GM12878 (cell line): Measurements from ENCODE around the gene PNLIP. TPM values are rescaled to one million over a fixed set of nuclear protein-coding genes. Genes with fewer than 3 reads are reported as not detected.

ENCODE experiments used
- ATAC-seq: fragments of 200-7000 bp; cut with Tn5 transposase; 3 replicates; pipeline ENCODE4 v1.9.1; 2020; ENCODE audit warnings: mild to moderate bottlenecking, moderate library complexity
- Bru-seq: library from RNA; stranded (reverse); fragments of 400-500 nt; gene quantifications from one replicate; lab custom pipeline; 2021; lab: Mats Ljungman, UMichigan
- BruChase-seq, 2 experiments: library from RNA; stranded (reverse); fragments of 400-500 nt; gene quantifications; one replicate each; lab custom pipeline; 2021; lab: Mats Ljungman, UMichigan
- BruUV-seq: library from RNA; stranded (reverse); fragments of 400-500 nt; replicated peaks from 2 replicates; lab custom pipeline; 2021; lab: Mats Ljungman, UMichigan
- CTCF ChIA-PET: fragments of 300-600 bp; sonication (Branson Sonifier 250); formaldehyde crosslinking; extraction: SDS; loops from one replicate; lab custom pipeline; 2021; ENCODE audit warnings: inconsistent platforms; lab: Yijun Ruan, JAX
- POLR2A ChIA-PET: fragments of 350-600 bp; formaldehyde crosslinking; extraction: SDS; loops from one replicate; lab custom pipeline; 2021; ENCODE audit warnings: inconsistent platforms; lab: Charles Lee
- RAD21 ChIA-PET: fragments of 300-600 bp; sonication (Branson Sonifier 250); formaldehyde crosslinking; loops from one replicate; lab custom pipeline; 2023; ENCODE audit warnings: antibody characterized with exemption; ENCODE audit not compliant: unreplicated experiment; lab: Charles Lee
- SMC1A ChIA-PET: fragments of 300-600 bp; sonication (Branson Sonifier 250); formaldehyde crosslinking; loops from one replicate; lab custom pipeline; 2023; ENCODE audit not compliant: unreplicated experiment, uncharacterized antibody; lab: Charles Lee
- DNase-seq: peaks from one replicate; pipeline ENCODE4 v3.0.0-alpha.2; 2011; ENCODE audit warnings: low read depth, low spot score
- FAIRE-seq: peaks from 3 replicates; lab custom pipeline; 2011; peaks lifted over from hg19 to GRCh38; lab: Jason Lieb, UNC
- H2AFZ ChIP-seq: 2 replicates; pipeline ENCODE4 v1.6.0; 2011; ENCODE audit warnings: low read depth, low read length, control low read depth; ENCODE audit not compliant: control insufficient read depth
- H3K27ac ChIP-seq: 2 replicates; pipeline ENCODE4 v1.5.1; 2011; ENCODE audit warnings: control low read depth; ENCODE audit not compliant: control insufficient read depth, insufficient read depth
- H3K27me3 ChIP-seq, 2 experiments: replicated peaks in 1 of 2; 2 replicates each; pipeline versions ENCODE4 v1.6.0 to v1.6.1; 2011; ENCODE audit warnings: low read length in 1 of 2; ENCODE audit not compliant: control insufficient read depth in 2 of 2, insufficient read depth in 2 of 2
- H3K36me3 ChIP-seq, 2 experiments: 2 replicates each; pipeline ENCODE4 v1.5.1; 2011; ENCODE audit warnings: low read length in 1 of 2; ENCODE audit not compliant: control insufficient read depth in 2 of 2, insufficient read depth in 2 of 2
- H3K4me1 ChIP-seq: 2 replicates; pipeline ENCODE4 v1.6.1; 2011; ENCODE audit warnings: mild to moderate bottlenecking, low read length, moderate library complexity, mixed read lengths; ENCODE audit not compliant: control insufficient read depth, insufficient read depth
- H3K4me2 ChIP-seq: 2 replicates; pipeline ENCODE4 v1.6.0; 2011; ENCODE audit warnings: control low read depth; ENCODE audit not compliant: control insufficient read depth, insufficient read depth
- H3K4me3 ChIP-seq: fragments of 200-600 bp; sonication (generic); 2 replicates; pipeline ENCODE4 v1.5.1; 2016
- H3K79me2 ChIP-seq: 2 replicates; pipeline ENCODE4 v1.6.0; 2011; ENCODE audit warnings: low read length; ENCODE audit not compliant: control insufficient read depth, insufficient read depth
- H3K9ac ChIP-seq: 2 replicates; pipeline ENCODE4 v1.8.0; 2011; ENCODE audit warnings: low read length, control low read depth, mixed read lengths; ENCODE audit not compliant: control insufficient read depth, insufficient read depth
- H3K9me3 ChIP-seq: replicated peaks from 3 replicates; pipeline ENCODE4 v1.5.1; 2011; ENCODE audit warnings: mild to moderate bottlenecking, low read length; ENCODE audit not compliant: control insufficient read depth, insufficient read depth
- H4K20me1 ChIP-seq: 2 replicates; pipeline ENCODE4 v1.6.0; 2011; ENCODE audit not compliant: control insufficient read depth, insufficient read depth
- SMC3 ChIP-seq: IDR thresholded peaks from 2 replicates; pipeline ENCODE4 v1.6.1; 2011; ENCODE audit warnings: low read length, improper control_type of control experiment, borderline replicate concordance
- SP1 ChIP-seq: IDR thresholded peaks from one replicate; pipeline ENCODE4 v1.6.1; 2011; ENCODE audit warnings: low read depth, low read length
- STAT1 ChIP-seq: fragments of 450-650 bp; conservative IDR thresholded peaks from 2 replicates; pipeline ENCODE4 v1.6.1; 2014; ENCODE audit warnings: antibody characterized with exemption, mild to moderate bottlenecking
- ZNF207 ChIP-seq: fragments of 450-650 bp; IDR thresholded peaks from 2 replicates; pipeline ENCODE4 v1.6.1; 2014; ENCODE audit warnings: antibody characterized with exemption, mild to moderate bottlenecking, borderline replicate concordance
- ZNF384 ChIP-seq: IDR thresholded peaks from 2 replicates; pipeline ENCODE4 v1.6.1; 2012; ENCODE audit warnings: low read depth, mild to moderate bottlenecking, low read length, improper control_type of control experiment, borderline replicate concordance
- WGBS: methylation state at CpG from one replicate; pipeline ENCODE4 v1.1.6; 2016; ENCODE audit warnings: low lambda C conversion rate; ENCODE audit not compliant: insufficient replicate concordance, insufficient coverage; ENCODE audit errors: missing lambda C conversion rate; 5-methylcytosine and 5-hydroxymethylcytosine counted together
- in situ Hi-C: fragments of 300-500 bp; cut with MboI; formaldehyde crosslinking; loops from 9 replicates; pipeline ENCODE4 v1.14.3; 2018; ENCODE audit warnings: mixed read lengths
- intact Hi-C: fragments of 100-400 bp; cut with micrococcal nuclease; formaldehyde crosslinking; loops from one replicate; pipeline ENCODE4 v1.14.2; 2022; ENCODE audit not compliant: unreplicated experiment
- long read RNA-seq, 2 experiments: library from polyadenylated mRNA; unstranded; transcript quantifications; one replicate each; pipeline ENCODE4 v2.0.0, GENCODE V29; 2019 to 2020
- polyA minus RNA-seq, 3 experiments: library from RNA; depleted of rRNA, polyadenylated mRNA; stranded (reverse); fragments of >200 nt; gene quantifications; 2 replicates each; pipeline ENCODE4 v1.2.3, GENCODE V29; 2011
- polyA plus RNA-seq, 11 experiments: library from polyadenylated mRNA; depleted of rRNA in 4 of 11; unstranded in 6 of 11; stranded (reverse) in 5 of 11; fragments of >200 nt; fragmentation: Nextera tagmentation in 4 of 11; fragmentation: Illumina TruSeq in 1 of 11; extraction: Ambion mirVana in 4 of 11; extraction: Trizol in 1 of 11; gene quantifications; 1 replicate in 1 of 11; 2 replicates in 10 of 11; pipeline versions ENCODE4 v1.2.1 to v1.2.3, GENCODE V29; 2011 to 2016; ENCODE audit warnings: inconsistent platforms in 2 of 11, missing spikeins in 2 of 11, low read depth in 1 of 11
- total RNA-seq, 4 experiments: library from RNA; depleted of rRNA in 3 of 4; stranded (reverse); fragments of >200 nt in 3 of 4; fragmentation: Illumina TruSeq in 1 of 4; extraction: Trizol in 1 of 4; gene quantifications; 2 replicates each; pipeline versions ENCODE4 v1.2.1 to v1.2.3, GENCODE V29; 2013 to 2021
- TF ChIP-seq, protein P1 (sequence below): fragments of 450-650 bp; conservative IDR thresholded peaks from 2 replicates; pipeline ENCODE4 v1.6.1; 2017; ENCODE audit warnings: mild to moderate bottlenecking, moderate library complexity
- TF ChIP-seq, protein P2 (sequence below), 3 experiments: IDR thresholded peaks in 2 of 3; conservative IDR thresholded peaks in 1 of 3; 2 replicates each; pipeline ENCODE4 v1.5.1; 2011; ENCODE audit warnings: low read depth in 3 of 3, low read length in 3 of 3, mild to moderate bottlenecking in 3 of 3, control low read depth in 2 of 3, moderate library complexity in 2 of 3, inconsistent platforms in 1 of 3, mixed read lengths in 1 of 3; ENCODE audit not compliant: control insufficient read depth in 2 of 3, insufficient read depth in 1 of 3; ENCODE audit errors: extremely low read depth in 1 of 3
- TF ChIP-seq, protein P3 (sequence below): fragments of 450-650 bp; IDR thresholded peaks from 2 replicates; pipeline ENCODE4 v1.6.1; 2017; ENCODE audit warnings: mild to moderate bottlenecking, low read depth, inconsistent platforms; ENCODE audit not compliant: poor library complexity, severe bottlenecking

Gene PNLIP
- total RNA-seq (2013; cell fraction: nucleolus; rRNA removed) = not detected in 2 replicates
- total RNA-seq (2014; rRNA removed) = not detected in 2 replicates
- total RNA-seq (2014; rRNA removed; fragmentation: Illumina TruSeq; extraction: Trizol) = not detected in 2 replicates
- 1.1 and 2.4 TPM in 2 replicates for total RNA-seq (2021)
- not detected for polyA plus RNA-seq (2011; ENCODE audit: low read depth)
- polyA plus RNA-seq (2011; rRNA removed) = not detected in 2 replicates
- polyA plus RNA-seq (2011; cell fraction: cytosol; rRNA removed) = not detected in 2 replicates
- not detected in 2 replicates for polyA plus RNA-seq (2011; cell fraction: nucleus; rRNA removed)
- polyA plus RNA-seq (2012) = not detected in 2 replicates
- polyA plus RNA-seq (2014; fragmentation: Illumina TruSeq; extraction: Trizol) = not detected in 2 replicates
- not detected for polyA plus RNA-seq (2014; fragmentation: Nextera tagmentation; extraction: Ambion mirVana)
- polyA plus RNA-seq (2014; rRNA removed) = not detected in 2 replicates
- not detected for polyA plus RNA-seq (2016; fragmentation: Nextera tagmentation; extraction: Ambion mirVana)
- polyA minus RNA-seq (2011; rRNA and poly(A)+ RNA removed) = not detected in 2 replicates
- polyA minus RNA-seq (2011; cell fraction: cytosol; rRNA and poly(A)+ RNA removed) = not detected in 2 replicates
- polyA minus RNA-seq (2011; cell fraction: nucleus; rRNA and poly(A)+ RNA removed) = not detected in 2 replicates
- Bru-seq, nascent RNA = not detected
- BruChase-seq, experiment 1, labeled RNA remaining after a 6-hour chase = not detected
- BruChase-seq, experiment 2, labeled RNA remaining after a 2-hour chase = not detected
- long read RNA-seq, experiment 1 = 0 reads
- long read RNA-seq, experiment 2 = 0 reads

DNA sequence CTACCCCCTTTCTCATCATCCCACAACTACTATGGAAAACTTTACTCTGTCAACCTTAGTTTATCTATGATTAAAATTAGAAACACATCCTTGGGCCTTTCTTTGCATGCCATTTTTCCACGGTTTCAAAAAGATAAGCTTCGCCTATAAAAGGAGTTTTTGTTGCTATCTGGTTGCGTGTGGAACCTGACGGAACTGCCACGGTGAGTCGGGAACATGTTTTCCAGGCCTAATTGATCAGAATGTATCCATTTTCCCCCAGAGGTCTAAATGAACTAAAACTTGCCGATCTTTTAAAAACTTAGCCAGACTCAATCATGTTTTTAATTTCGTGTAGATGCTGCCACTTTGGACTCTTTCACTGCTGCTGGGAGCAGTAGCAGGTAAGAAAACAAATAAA is at the start of gene PNLIP:
PNLIP (plus strand) TSS at position 176 of the 400 bp plus-strand sequence; CDS start at position 338, 162 bp downstream.
- Histone ChIP-seq H3K27me3 (no peaks in the 10 kb centered on the region), H3K9ac (no peak within 1 kb of the TSS), H3K27ac (no peak within 1 kb of the TSS), H4K20me1 (no peaks in the 10 kb centered on the region), H3K4me3 (no peak within 1 kb of the TSS), H2AFZ (no peak within 1 kb of the TSS), H3K36me3 (no peaks in the 10 kb centered on the region), H3K79me2 (no peaks in the 10 kb centered on the region), H3K4me2 (no peak within 1 kb of the TSS), H3K4me1 (no peaks in the 10 kb centered on the region), H3K9me3 (no peaks in the 10 kb centered on the region)
- no TSS peak for BruUV-seq
- FAIRE-seq (no peak), ATAC-seq (no peak), DNase-seq (no peak)
- SMC1A ChIA-PET = no interaction called here
- CTCF ChIA-PET = interaction anchor here (1.1 kb wide), 1 partner anchor 24 kb away, joined by 3 read pairs; no protein-coding TSS in a partner anchor
- intact Hi-C loops (no loop called here), in situ Hi-C loops (no loop called here)
- WGBS = 38% methylated on average over 8 of the region's 8 CpGs
- POLR2A ChIA-PET = interaction anchor here (0.5 kb wide), 1 partner anchor 311 kb away, joined by 5 read pairs; no protein-coding TSS in a partner anchor
- RAD21 ChIA-PET = no interaction called here
- TF ChIP-seq, protein P1, sequence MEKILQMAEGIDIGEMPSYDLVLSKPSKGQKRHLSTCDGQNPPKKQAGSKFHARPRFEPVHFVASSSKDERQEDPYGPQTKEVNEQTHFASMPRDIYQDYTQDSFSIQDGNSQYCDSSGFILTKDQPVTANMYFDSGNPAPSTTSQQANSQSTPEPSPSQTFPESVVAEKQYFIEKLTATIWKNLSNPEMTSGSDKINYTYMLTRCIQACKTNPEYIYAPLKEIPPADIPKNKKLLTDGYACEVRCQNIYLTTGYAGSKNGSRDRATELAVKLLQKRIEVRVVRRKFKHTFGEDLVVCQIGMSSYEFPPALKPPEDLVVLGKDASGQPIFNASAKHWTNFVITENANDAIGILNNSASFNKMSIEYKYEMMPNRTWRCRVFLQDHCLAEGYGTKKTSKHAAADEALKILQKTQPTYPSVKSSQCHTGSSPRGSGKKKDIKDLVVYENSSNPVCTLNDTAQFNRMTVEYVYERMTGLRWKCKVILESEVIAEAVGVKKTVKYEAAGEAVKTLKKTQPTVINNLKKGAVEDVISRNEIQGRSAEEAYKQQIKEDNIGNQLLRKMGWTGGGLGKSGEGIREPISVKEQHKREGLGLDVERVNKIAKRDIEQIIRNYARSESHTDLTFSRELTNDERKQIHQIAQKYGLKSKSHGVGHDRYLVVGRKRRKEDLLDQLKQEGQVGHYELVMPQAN = no peak
- TF ChIP-seq SMC3 (no peak), SP1 (no peak), ZNF207 (no peak), ZNF384 (no peak), STAT1 (no peak)
- TF ChIP-seq, protein P2, sequence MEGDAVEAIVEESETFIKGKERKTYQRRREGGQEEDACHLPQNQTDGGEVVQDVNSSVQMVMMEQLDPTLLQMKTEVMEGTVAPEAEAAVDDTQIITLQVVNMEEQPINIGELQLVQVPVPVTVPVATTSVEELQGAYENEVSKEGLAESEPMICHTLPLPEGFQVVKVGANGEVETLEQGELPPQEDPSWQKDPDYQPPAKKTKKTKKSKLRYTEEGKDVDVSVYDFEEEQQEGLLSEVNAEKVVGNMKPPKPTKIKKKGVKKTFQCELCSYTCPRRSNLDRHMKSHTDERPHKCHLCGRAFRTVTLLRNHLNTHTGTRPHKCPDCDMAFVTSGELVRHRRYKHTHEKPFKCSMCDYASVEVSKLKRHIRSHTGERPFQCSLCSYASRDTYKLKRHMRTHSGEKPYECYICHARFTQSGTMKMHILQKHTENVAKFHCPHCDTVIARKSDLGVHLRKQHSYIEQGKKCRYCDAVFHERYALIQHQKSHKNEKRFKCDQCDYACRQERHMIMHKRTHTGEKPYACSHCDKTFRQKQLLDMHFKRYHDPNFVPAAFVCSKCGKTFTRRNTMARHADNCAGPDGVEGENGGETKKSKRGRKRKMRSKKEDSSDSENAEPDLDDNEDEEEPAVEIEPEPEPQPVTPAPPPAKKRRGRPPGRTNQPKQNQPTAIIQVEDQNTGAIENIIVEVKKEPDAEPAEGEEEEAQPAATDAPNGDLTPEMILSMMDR (IDR thresholded peaks at IDR 0.05 in 2 of 3, conservative IDR thresholded peaks at IDR 0.05 in 1 of 3; ENCODE audit: control insufficient read depth in 2 of 3, extremely low read depth in 1 of 3, insufficient read depth in 1 of 3, low read depth in 3 of 3, low read length in 3 of 3) = no peak
- TF ChIP-seq, protein P3, sequence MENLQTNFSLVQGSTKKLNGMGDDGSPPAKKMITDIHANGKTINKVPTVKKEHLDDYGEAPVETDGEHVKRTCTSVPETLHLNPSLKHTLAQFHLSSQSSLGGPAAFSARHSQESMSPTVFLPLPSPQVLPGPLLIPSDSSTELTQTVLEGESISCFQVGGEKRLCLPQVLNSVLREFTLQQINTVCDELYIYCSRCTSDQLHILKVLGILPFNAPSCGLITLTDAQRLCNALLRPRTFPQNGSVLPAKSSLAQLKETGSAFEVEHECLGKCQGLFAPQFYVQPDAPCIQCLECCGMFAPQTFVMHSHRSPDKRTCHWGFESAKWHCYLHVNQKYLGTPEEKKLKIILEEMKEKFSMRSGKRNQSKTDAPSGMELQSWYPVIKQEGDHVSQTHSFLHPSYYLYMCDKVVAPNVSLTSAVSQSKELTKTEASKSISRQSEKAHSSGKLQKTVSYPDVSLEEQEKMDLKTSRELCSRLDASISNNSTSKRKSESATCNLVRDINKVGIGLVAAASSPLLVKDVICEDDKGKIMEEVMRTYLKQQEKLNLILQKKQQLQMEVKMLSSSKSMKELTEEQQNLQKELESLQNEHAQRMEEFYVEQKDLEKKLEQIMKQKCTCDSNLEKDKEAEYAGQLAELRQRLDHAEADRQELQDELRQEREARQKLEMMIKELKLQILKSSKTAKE = no peak
